Measurements from ENCODE around the gene MYO1B. TPM values are rescaled to one million over a fixed set of nuclear protein-coding genes. Genes with fewer than 3 reads are reported as not detected.

Gene MYO1B
- total RNA-seq, 1 donor from 2014 or later: 43.7 TPM

GRCh38 chr2:191202209-191202721 lies 42.9 kb upstream of the MYO1B start:
- TF ChIP-seq POLR2A (IDR thresholded peaks at IDR 0.05) (no peak), POLR2AphosphoS5 (IDR thresholded peaks at IDR 0.05; ENCODE audit: insufficient read depth in 1 of 2, low read depth in 1 of 2) (peak in 1 of 2 donors; percentile 10)
- no peak for DNase-seq (ENCODE audit: extremely low spot score in 2 of 2)
- Histone ChIP-seq H3K4me3 (no peak overlapping the region), H3K27ac (no peak overlapping the region), H3K36me3 (no peaks in the 10 kb centered on the region), H3K9me3 (no peaks in the 10 kb centered on the region), H3K27me3 (no peaks in the 10 kb centered on the region), H3K4me1 (peaks cover 6% of the 10 kb centered on the region)
- intact Hi-C loops (cut with DNase I): no loop called here

- Histone ChIP-seq H3K4me1 (peaks cover 6% of the 10 kb centered on the region), H3K4me3 (no peak overlapping the region), H3K36me3 (no peaks in the 10 kb centered on the region), H3K9me3 (no peaks in the 10 kb centered on the region), H3K27ac (no peak overlapping the region), H3K27me3 (no peaks in the 10 kb centered on the region)
- no peak for DNase-seq (ENCODE audit: extremely low spot score in 2 of 2)
- intact Hi-C loops (cut with DNase I): no loop called here
- TF ChIP-seq POLR2AphosphoS5 (IDR thresholded peaks at IDR 0.05; ENCODE audit: insufficient read depth in 1 of 2, low read depth in 1 of 2) (no peak), CTCF (IDR thresholded peaks at IDR 0.05) (no peak), POLR2A (IDR thresholded peaks at IDR 0.05) (no peak)
These were observed 42.3 kb upstream of the MYO1B start for GRCh38 chr2:191202881-191203397.

DNA sequence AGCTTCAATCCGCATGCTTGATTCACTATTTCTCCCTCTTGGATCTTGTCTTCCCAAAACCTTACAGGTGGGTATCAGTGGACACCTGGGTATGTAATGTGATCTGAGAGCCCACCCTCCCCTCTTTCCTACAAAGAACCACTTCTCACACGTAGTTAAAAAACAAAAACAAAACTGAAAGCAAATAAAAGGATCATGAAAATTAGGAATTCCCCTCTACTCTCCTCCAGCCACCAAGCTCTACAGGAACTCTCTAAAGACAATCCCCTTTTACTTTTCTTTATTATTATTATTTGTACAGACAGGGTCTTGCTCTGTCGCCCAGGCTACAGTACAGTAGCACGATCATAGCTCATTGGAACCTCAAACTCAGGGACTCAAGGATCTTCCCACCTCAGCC lies 40.8 kb upstream of the MYO1B start:
- H3K4me3 ChIP-seq: no peak overlapping the region
- H3K4me1 ChIP-seq: peaks cover 6% of the 10 kb centered on the region
- H3K9me3 ChIP-seq: no peaks in the 10 kb centered on the region
- TF ChIP-seq POLR2A (IDR thresholded peaks at IDR 0.05) (no peak), CTCF (IDR thresholded peaks at IDR 0.05) (no peak)
- H3K27me3 ChIP-seq: no peaks in the 10 kb centered on the region
- intact Hi-C loops (cut with DNase I): no loop called here
- no peaks in the 10 kb centered on the region for H3K36me3 ChIP-seq
- no peak overlapping the region for H3K27ac ChIP-seq
- no peak for DNase-seq (ENCODE audit: extremely low spot score in 2 of 2)

DNA sequence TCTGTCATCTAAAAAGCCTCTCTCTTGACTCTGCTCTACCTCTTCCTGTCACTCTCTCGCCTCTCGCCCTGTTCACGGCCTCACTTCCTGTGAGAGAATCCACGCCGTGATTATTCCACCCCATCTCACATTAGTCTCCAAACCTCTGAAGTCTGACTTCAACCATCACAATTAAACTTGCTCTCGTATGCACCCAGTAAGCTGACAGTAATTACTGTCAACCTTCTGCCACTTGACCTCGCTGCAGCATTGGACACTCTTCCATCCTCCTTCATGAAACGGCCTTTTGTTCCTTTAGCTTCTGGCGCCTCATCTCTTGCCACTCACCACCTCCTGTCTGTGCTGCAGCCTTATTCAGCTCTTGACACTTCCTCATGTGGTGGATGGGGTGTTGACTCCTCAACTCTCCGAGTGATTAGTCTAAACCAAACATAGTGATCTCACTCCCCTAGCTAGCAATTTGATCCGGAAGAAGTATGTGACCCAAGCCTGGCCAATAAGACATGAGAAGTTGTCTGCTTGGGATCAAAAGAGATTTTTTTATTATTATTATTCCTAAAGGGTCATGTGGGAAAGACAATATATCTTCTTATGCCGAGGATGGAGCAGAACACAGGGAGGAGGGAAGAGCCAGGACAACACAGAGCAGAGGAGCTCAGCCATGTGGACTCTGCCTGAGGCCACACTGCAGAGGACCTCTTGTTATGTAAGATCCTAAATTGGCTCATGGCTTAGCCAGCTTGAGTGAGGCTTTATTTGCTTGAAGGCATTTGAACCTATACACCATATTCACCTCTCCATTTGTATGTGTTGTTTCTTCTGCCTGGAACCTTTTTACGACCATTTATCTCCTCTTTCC lies 38.4 kb upstream of the MYO1B start:
- H3K27me3 ChIP-seq: no peaks in the 10 kb centered on the region
- peaks cover 3% of the 10 kb centered on the region for H3K4me1 ChIP-seq
- H3K9me3 ChIP-seq: peaks cover 1% of the 10 kb centered on the region
- DNase-seq (ENCODE audit: extremely low spot score in 2 of 2): no peak
- intact Hi-C loops (cut with DNase I): no loop called here
- no peaks in the 10 kb centered on the region for H3K36me3 ChIP-seq
- no peak for TF ChIP-seq POLR2A (IDR thresholded peaks at IDR 0.05)
- TF ChIP-seq CTCF (IDR thresholded peaks at IDR 0.05): no peak
- TF ChIP-seq POLR2AphosphoS5 (IDR thresholded peaks at IDR 0.05; ENCODE audit: insufficient read depth in 1 of 2, low read depth in 1 of 2): no peak
- no peak overlapping the region for H3K4me3 ChIP-seq
- H3K27ac ChIP-seq: no peak overlapping the region

DNA sequence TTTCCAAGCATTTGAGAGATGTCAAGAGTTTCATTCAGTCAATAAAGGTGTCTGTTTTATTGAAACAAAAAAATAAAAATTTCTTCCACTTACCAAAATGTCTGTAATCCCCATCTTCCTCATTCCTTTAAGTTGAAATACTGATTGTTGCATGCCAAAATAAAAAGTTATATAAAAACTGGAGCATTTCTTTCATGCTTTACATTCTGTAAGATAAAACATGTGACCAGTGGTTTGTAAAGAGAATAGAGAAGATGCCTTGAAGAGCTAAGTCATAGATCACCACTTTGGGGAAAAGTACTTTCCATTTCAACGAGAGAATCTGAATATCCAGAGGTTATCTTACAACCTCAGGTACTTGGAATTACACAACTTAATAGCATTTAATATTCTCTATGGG lies 35.9 kb upstream of the MYO1B start:
- no peak for TF ChIP-seq POLR2AphosphoS5 (IDR thresholded peaks at IDR 0.05; ENCODE audit: insufficient read depth in 1 of 2, low read depth in 1 of 2)
- no peak for TF ChIP-seq POLR2A (IDR thresholded peaks at IDR 0.05)
- no peak for TF ChIP-seq CTCF (IDR thresholded peaks at IDR 0.05)
- no peak overlapping the region for H3K27ac ChIP-seq
- no peaks in the 10 kb centered on the region for H3K4me1 ChIP-seq
- no peak for DNase-seq (ENCODE audit: extremely low spot score in 2 of 2)
- peaks cover 4% of the 10 kb centered on the region for H3K9me3 ChIP-seq
- H3K36me3 ChIP-seq: no peaks in the 10 kb centered on the region
- intact Hi-C loops (cut with DNase I): no loop called here
- H3K27me3 ChIP-seq: no peaks in the 10 kb centered on the region
- H3K4me3 ChIP-seq: no peak overlapping the region

Data from vagina (tissue), 2 donors.